Activated CD4-positive, alpha-beta T cell treated with anti-CD3 and anti-CD28 coated beads for 4 hours (primary cell): ENCODE data around the gene XCL2.

Experiments
- DNase-seq, 2 donors: peaks; one replicate each; pipeline ENCODE4 v3.0.0-alpha.2; 2020

Gene XCL2

DNA sequence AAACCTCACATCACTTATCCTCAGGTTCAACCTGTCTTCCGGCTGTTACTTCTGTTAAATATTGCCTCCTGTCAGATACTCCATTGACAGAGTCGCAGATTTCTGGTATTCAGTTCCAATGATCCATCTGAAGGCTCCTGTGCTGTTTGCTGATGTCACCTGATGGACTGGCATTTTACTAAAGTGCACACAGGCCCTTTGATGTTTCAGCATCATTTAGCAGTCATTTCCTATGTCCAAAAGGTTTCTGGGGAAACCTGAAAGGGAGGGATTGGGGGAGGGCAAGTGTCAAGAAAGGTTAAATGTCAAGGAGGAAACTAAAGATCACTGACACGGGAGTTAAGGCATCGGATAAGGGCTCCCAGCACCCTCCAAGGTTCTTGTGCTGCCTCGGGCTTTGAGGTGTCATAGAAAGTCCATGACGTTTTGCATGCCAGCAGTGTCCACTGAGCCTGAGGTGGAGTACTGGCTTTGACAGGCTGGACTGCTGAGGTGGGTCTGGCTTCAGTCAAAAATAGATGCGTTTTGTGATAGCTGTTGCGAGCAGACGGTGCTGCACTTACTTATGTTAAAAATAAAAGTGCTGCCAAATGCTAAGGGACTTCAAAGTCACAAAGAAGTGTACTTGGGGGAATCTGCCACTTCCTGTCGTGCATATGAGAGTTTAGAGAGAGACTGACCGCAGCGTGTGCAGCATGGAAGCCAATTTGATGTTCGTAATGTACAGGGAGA is 30.8 kb downstream of the XCL2 start:
- no peak for DNase-seq

DNA sequence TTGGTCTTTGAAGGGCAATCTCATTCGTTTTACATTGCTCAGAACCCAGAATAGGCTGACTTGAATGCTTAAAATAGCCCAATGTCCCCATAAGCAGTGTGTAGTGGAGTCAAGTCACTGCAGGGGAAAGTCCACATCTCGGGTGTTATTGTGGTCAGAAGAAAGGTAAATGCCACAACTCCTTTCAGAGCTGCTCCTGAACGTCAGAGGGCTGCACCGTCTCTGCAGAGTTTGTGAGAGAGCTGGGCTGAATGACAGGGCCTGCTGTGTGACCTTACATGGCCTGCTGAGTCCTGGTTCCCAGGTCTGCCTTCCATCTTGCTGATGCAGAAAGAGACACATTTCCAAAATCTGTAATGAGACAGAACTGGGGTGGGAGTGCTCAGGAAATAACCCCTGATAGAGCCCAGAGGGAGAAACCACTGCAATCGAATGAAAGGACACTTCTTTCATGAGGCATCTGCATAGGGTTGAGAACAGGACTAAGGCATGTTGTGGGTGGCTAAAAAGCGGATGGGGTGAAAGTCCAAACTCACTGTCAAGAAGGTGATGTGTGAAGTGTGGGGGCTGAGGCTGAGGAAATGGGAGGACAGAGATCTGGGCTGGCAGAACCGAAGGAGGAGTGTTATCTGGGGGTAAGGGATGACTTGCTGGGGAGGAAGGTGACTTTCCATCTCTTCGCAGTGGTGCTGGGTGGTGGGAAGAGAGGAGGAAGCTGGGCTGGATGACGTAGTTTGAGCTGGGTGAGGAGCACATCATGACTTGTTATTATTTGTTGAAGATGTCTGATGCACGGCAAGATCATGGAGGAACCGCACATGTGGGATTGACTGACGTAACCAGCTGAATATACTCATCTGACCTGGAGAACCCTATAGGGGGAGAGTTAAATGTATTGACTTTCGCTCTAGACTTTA is 33.7 kb downstream of the XCL2 start:
- no peak for DNase-seq

DNA sequence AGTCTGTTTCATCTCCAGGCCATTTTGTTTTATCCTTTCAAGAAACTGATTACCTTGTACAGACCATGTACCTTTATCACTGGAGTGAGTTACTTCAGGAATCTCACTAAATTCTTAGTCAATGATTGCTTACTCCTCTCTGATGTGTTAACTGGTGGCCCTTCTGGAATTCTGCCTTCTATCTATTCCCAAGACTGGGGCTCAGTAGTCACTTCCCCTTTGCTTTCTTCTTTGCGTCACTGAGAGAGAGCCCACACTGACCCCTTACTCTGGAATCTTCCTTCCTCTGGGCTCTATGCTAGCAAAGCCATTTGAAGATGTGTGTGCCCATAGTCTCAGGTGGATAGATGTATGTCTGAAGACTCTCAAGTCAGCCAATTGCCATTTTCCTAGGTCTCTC is 34.6 kb downstream of the XCL2 start:
- no peak for DNase-seq

- no peak for DNase-seq
Observed at GRCh38 chr1:168507828-168508227, 36.0 kb downstream of the XCL2 start.

- DNase-seq = no peak
Observed at GRCh38 chr1:168507231-168507630, 36.6 kb downstream of the XCL2 start.

GRCh38 chr1:168506204-168506819 is 37.5 kb downstream of the XCL2 start:
- no peak for DNase-seq

DNA sequence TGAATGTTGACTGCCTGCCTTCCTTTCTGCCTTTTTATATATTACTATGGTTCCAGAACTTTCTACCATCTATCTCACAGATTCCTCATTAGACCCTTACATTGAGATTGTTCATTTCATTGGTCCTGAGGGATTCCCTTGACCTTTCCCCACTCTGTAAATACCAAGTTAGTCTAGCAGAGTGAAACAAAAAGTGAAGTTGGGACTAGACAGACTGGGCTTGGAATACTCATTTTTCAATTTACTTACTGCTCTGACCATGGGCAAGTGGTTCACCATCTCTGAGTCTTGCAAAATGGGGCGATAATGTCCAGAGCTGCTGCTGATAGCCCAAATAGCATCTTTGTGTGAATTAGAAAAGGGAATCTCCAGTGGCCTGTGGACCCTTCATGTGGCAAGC is 38.8 kb downstream of the XCL2 start:
- DNase-seq = no peak

DNA sequence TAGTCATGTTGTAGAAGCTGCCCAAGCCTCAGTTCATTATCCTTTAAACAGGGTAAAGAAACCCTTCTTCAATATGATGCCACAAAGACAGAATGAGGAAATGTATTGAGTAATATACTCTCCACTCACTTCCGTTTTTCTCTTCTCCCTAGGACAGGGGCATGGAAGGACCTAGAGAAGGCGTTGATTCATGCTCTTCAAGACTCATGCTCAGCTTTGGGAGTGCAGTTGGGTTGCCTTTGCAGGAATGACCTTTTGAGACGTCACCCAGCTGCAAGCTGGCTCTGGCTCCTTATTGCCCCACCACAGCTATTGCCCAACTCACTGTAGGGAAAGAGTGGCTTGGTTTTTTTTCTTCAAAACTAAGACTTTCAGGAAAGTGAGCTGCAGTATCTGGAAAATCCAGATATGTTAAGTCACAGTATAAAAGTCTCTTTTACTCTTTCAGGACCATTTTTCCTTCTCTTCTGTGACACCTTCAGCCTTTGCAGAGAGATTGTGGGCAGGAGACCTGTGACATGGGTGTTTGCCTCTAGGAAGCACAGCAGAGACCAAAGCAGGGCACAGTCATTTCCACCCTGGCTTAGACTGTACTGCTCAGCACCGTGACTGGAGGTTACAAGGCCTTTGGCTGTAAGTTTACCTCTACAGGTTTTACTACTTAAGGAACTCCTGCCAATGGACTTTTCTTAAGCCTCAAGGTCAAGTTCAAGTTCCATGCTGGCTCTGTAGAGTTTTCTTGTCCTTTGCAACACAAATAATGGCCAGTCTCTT is 39.5 kb downstream of the XCL2 start:
- DNase-seq = no peak

GRCh38 chr1:168499688-168500049 is 44.1 kb downstream of the XCL2 start:
- DNase-seq = no peak

DNA sequence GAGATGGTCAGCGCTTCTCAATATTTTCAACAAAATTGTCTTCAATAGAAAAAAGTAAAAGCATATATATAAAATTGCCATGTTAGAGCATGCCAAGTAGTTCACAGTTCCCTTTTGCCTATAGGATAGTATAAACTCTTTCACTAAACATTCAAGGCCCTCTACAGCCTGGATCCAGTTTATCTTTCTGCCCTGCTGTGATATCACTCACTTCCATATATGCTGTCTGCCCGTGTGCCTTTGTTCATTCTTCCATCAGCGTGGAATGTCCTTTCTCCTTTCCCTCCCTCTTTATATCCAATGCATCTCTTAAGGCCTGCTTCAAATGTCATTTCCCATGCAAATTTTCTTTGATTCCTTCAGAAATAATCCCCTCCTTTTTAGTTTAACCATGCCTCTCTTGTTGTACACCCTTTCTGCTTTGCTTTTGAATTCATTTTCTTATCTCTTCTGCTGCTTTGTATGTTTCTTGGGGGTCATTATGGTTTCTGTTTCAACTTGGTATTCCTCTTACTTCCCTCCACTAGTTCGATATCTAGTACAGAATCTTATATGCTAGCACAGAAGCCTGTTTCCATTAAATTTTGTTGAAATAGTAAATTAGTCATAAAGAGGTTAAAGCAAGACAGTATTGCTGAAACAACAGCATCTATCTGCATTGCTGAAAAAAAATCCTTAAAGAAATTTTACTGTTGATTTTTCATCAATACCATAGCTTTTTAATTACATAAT is 44.7 kb downstream of the XCL2 start:
- DNase-seq = no peak

DNA sequence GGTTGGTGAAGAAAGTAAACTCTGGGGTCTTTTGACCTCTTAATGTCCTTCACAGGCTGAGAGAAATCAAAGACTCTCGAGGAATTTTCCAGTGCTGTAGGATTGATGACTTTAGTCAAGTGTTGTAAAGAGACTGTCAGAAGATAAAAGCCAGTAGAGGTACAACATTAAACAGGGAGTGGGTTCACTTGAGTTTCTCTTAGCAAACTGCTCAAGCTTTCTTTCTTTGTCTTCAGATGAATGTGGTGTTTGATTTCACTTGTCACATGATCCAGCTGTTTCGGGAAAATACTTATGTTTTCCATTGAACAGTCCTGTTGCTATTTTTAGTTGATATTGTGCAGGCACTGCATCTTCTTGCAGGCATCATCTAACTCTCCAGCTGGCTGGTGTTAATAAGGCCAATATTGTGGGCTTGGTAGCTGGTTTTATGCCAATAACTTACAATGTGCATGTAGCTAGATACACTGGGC is 45.6 kb downstream of the XCL2 start:
- no peak for DNase-seq

- no peak for DNase-seq
Observed at GRCh38 chr1:168497376-168497950, 46.3 kb downstream of the XCL2 start.

DNA sequence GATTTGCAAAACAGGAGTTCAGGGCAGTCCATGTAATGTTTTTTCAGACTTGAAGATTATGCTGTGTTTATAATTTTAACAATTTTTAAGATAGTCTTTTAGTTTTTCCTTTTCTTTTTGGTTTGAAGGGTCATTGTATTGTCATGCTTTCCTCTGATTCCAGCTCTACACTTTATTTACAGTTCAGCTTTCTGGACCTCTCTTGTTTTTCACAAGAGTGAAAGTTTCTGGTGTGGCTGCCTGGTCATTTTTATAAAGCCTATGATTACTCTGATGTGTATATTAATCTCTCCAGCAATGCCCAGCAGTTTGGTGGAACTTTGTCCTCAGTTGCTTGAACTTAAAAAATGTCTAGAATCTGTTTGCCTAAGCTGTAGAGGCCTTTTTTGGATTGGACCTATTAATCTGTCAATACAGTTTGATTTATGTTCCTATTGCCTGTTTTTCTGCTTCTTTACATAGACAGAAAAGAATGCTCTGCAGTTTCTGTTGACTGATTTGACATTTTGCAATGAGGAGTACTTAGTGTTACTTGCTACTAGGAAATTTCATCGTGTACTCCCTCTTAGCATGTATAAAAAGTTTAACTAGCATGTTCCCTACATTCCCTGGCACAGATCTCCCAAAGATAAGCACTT is 52.2 kb downstream of the XCL2 start:
- DNase-seq = no peak
